Type B pancreatic cell (in vitro differentiated cells): ENCODE data around the gene TXNRD2. TPM values are rescaled to one million over a fixed set of nuclear protein-coding genes. Genes with fewer than 3 reads are reported as not detected.

Experiments used
- DNase-seq: peaks from one replicate; pipeline ENCODE4 v3.0.0; 2021; ENCODE audit warnings: mixed read lengths; ENCODE audit not compliant: unreplicated experiment; ENCODE audit errors: extremely low spot score
- H3K27ac Mint-ChIP-seq: 2 replicates; pipeline ENCODE4 v1.8.0; 2021; ENCODE audit warnings: mild to moderate bottlenecking, mixed read lengths
- H3K27me3 Mint-ChIP-seq: 2 replicates; pipeline ENCODE4 v1.8.0; 2021; ENCODE audit warnings: mixed read lengths
- H3K36me3 Mint-ChIP-seq: 2 replicates; pipeline ENCODE4 v1.8.0; 2021; ENCODE audit warnings: mixed read lengths
- H3K4me1 Mint-ChIP-seq: one replicate; pipeline ENCODE4 v1.8.0; 2021; ENCODE audit warnings: mixed read lengths; ENCODE audit not compliant: unreplicated experiment
- H3K4me3 Mint-ChIP-seq: 2 replicates; pipeline ENCODE4 v1.8.0; 2021; ENCODE audit warnings: mild to moderate bottlenecking, mixed read lengths
- H3K9me3 Mint-ChIP-seq: 2 replicates; pipeline ENCODE4 v1.8.0; 2021; ENCODE audit warnings: mixed read lengths
- CTCF ChIP-seq: fragments of 200-600 bp; sonication (generic); conservative IDR thresholded peaks from 2 replicates; pipeline ENCODE4 v1.5.0; 2021; ENCODE audit warnings: antibody characterized with exemption, mild to moderate bottlenecking
- total RNA-seq: library from RNA; stranded (reverse); gene quantifications from 2 replicates; pipeline ENCODE4 v1.2.1, GENCODE V29; 2021; ENCODE audit warnings: low replicate concordance

TXNRD2 gene
- total RNA-seq, 1 donor from 2014 or later: 25.1 TPM

- H3K4me3 Mint-ChIP-seq: no peak overlapping the region
- peaks cover 24% of the 10 kb centered on the region for H3K36me3 Mint-ChIP-seq
- no peaks in the 10 kb centered on the region for H3K27me3 Mint-ChIP-seq
- H3K9me3 Mint-ChIP-seq: peaks cover 9% of the 10 kb centered on the region
- no peak overlapping the region for H3K27ac Mint-ChIP-seq
- no peak for TF ChIP-seq CTCF
- DNase-seq: no peak
- H3K4me1 Mint-ChIP-seq: no peaks in the 10 kb centered on the region
Observed at GRCh38 chr22:19933341-19934241, 8.0 kb downstream of the TXNRD2 start.

GRCh38 chr22:19932367-19933206 is 9.0 kb downstream of the TXNRD2 start:
- no peak for DNase-seq
- Mint-ChIP-seq H3K36me3 (peaks cover 18% of the 10 kb centered on the region), H3K27me3 (no peaks in the 10 kb centered on the region), H3K4me1 (no peaks in the 10 kb centered on the region), H3K4me3 (no peak overlapping the region), H3K27ac (no peak overlapping the region), H3K9me3 (peaks cover 9% of the 10 kb centered on the region)
- TF ChIP-seq CTCF: no peak

GRCh38 chr22:19931514-19931913 is 10.1 kb downstream of the TXNRD2 start:
- no peaks in the 10 kb centered on the region for H3K4me1 Mint-ChIP-seq
- H3K27me3 Mint-ChIP-seq: no peaks in the 10 kb centered on the region
- H3K4me3 Mint-ChIP-seq: no peak overlapping the region
- no peak overlapping the region for H3K27ac Mint-ChIP-seq
- H3K9me3 Mint-ChIP-seq: peaks cover 5% of the 10 kb centered on the region
- no peak for TF ChIP-seq CTCF
- peaks cover 9% of the 10 kb centered on the region for H3K36me3 Mint-ChIP-seq
- DNase-seq: no peak

GRCh38 chr22:19930551-19931486 is 10.8 kb downstream of the TXNRD2 start:
- Mint-ChIP-seq H3K27me3 (no peaks in the 10 kb centered on the region), H3K4me3 (no peak overlapping the region), H3K36me3 (peaks cover 4% of the 10 kb centered on the region), H3K27ac (no peak overlapping the region), H3K9me3 (no peaks in the 10 kb centered on the region), H3K4me1 (no peaks in the 10 kb centered on the region)
- TF ChIP-seq CTCF: no peak
- DNase-seq: no peak
